DMS 273 (cell line): ENCODE results near the gene RAD51B.
A peak's percentile ranks its signal among the peaks of the same experiment; 100 is the strongest.
"Not testable (repeated sequence)": the region's sequence is repeated elsewhere in the genome, so short reads cannot be mapped to it uniquely, and the experiment has no call there.

Experiments
- DNase-seq: peaks from one replicate; lab custom pipeline; 2025; ENCODE audit not compliant: unreplicated experiment; lab: John Stamatoyannopoulos, UW

The RAD51B gene

GRCh38 chr14:68198713-68199495 lies 379.3 kb downstream of the RAD51B start:
- no peak for DNase-seq

GRCh38 chr14:68199554-68200151 lies 380.1 kb downstream of the RAD51B start:
- DNase-seq = no peak

GRCh38 chr14:68203871-68204270 lies 384.3 kb downstream of the RAD51B start:
- no peak for DNase-seq

- no peak for DNase-seq
Observed at GRCh38 chr14:68208218-68208617, 388.6 kb downstream of the RAD51B start.

- no peak for DNase-seq
Observed at GRCh38 chr14:68208626-68209317, 389.2 kb downstream of the RAD51B start.

- DNase-seq = peak; percentile 13
Observed at GRCh38 chr14:68210729-68211299, 391.2 kb downstream of the RAD51B start.

GRCh38 chr14:68211421-68211820 lies 391.8 kb downstream of the RAD51B start:
- DNase-seq = no peak

- DNase-seq = no peak
Observed at GRCh38 chr14:68211886-68212285, 392.3 kb downstream of the RAD51B start.

- DNase-seq = no peak
Observed at GRCh38 chr14:68212361-68212760, 392.8 kb downstream of the RAD51B start.

GRCh38 chr14:68214431-68214830 lies 394.9 kb downstream of the RAD51B start:
- peak; percentile 13 for DNase-seq

- no peak for DNase-seq
Observed at GRCh38 chr14:68215629-68216028, 396.1 kb downstream of the RAD51B start.

GRCh38 chr14:68216079-68216478 lies 396.5 kb downstream of the RAD51B start:
- DNase-seq = peak; percentile 32

GRCh38 chr14:68216957-68217356 lies 397.4 kb downstream of the RAD51B start:
- no peak for DNase-seq

- DNase-seq = peak; percentile 68
Observed at GRCh38 chr14:68217791-68218340, 398.3 kb downstream of the RAD51B start.

GRCh38 chr14:68219407-68219806 lies 399.8 kb downstream of the RAD51B start:
- no peak for DNase-seq

- not testable (repeated sequence) for DNase-seq
Observed at GRCh38 chr14:68221046-68221445, 401.5 kb downstream of the RAD51B start.

- DNase-seq = no peak
Observed at GRCh38 chr14:68222154-68222553, 402.6 kb downstream of the RAD51B start.

GRCh38 chr14:68222726-68223125 lies 403.1 kb downstream of the RAD51B start:
- no peak for DNase-seq

- no peak for DNase-seq
Observed at GRCh38 chr14:68223631-68224030, 404.1 kb downstream of the RAD51B start.

- DNase-seq = no peak
Observed at GRCh38 chr14:68225321-68225720, 405.7 kb downstream of the RAD51B start.

- DNase-seq = no peak
Observed at GRCh38 chr14:68226523-68226922, 406.9 kb downstream of the RAD51B start.
